ENCODE measurements around the gene GLTP.
"Not testable (repeated sequence)": the region's sequence is repeated elsewhere in the genome, so short reads cannot be mapped to it uniquely, and the experiment has no call there.

The GLTP gene

DNA sequence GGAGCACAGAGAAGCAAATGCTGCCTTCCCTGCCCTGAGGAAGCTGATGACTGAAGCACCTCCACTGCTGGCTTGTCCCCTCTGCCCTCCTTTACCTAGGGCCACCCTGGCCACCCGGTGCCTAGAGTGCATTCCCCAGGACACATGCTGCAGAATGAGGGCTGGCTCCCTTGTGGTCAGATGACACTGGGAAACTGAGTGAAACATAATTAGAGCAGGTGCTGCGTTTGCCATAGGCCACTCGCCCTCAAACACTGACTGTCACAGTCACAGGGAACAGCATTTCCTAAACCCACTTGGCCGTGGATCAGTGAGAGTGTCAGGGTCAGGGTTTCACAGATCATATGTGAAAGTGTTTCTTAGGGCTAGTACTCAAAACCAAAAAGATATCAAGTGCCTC, 35.7 kb upstream of the GLTP start:
- no peak for DNase-seq (ENCODE audit: low spot score in 2 of 2)
- H3K36me3 ChIP-seq (replicated peaks), result peaks cover 47% of the 10 kb centered on the region

DNA sequence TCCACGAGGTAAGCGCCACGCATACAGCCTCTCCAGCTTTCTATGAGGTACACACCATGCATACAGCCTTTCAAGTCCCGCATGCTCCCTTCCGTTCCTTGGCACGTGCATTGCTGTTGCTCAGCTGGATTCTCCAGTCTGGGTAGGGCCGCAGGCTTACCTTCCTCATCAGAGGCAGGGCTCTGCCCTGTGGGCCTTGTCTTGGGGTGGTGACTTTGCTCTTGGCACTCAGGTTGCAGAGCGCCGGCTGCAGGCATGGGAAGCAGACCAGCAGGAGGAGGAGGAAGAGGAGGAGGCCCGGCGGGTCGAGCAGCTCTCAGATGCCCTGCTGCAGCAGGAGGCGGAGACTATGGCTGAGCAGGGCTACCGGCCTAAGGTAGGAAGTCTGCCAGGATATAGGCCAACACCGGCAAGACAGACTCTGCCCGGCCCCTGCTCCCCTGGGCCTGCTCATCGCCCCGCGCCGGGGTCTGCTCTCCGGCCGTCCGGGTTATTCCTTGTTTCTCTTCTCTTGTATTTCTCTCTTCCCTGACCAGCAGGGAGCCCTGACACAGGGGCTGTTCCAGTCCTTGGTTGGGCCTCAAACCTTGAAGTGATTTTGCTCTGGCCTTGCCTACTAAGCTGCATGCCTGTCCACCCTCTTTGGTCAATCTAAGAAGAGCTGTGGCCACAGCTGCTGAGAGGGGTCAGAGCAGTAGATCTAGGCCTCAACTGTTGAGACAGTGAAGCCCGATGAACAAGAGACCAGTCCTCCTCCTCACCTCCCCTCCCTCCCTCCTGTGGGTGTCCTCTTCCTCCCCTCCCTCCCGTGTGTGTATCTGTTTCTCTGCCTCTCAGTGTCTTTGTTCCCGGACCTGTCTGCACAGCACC, 35.1 kb upstream of the GLTP start:
- no peaks in the 10 kb centered on the region for H3K27me3 ChIP-seq (ENCODE audit: low read depth)
- H3K4me3 ChIP-seq, result no peak overlapping the region
- no peaks in the 10 kb centered on the region for H3K4me1 ChIP-seq
- DNase-seq (ENCODE audit: low spot score in 2 of 2), result no peak
- peaks cover 47% of the 10 kb centered on the region for H3K36me3 ChIP-seq (replicated peaks)
- H3K9me3 ChIP-seq, result no peaks in the 10 kb centered on the region
- in situ Hi-C loops (cut with MboI; ENCODE audit: low sequenced_read_pairs), result no loop called here

More for the DNA sequence above, 35.7 kb upstream of the GLTP start:
- no peaks in the 10 kb centered on the region for H3K4me1 ChIP-seq
- no peaks in the 10 kb centered on the region for H3K9me3 ChIP-seq
- in situ Hi-C loops (cut with MboI; ENCODE audit: low sequenced_read_pairs), result no loop called here
- H3K4me3 ChIP-seq, result no peak overlapping the region
- no peaks in the 10 kb centered on the region for H3K27me3 ChIP-seq (ENCODE audit: low read depth)

DNA sequence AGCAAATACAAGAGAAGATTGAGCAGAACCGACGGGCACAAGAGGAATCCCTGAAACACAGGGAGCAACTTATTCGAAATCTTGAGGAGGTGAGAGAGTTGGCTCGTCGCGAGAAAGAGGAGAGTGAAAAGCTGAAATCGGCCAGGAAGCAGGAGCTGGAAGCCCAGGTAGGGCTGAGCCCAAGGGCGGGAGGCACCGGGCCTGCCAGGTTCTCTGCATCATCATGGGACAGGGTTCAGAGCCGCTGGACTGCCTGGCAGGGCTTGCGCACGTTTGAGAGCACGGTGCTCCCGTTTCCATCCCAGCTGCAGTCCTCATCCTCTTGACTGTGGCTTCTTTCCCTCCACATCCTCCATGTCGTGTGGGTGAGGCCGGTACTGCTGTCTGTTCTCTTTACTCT, 34.1 kb upstream of the GLTP start:
- no peaks in the 10 kb centered on the region for H3K27me3 ChIP-seq (ENCODE audit: low read depth)
- in situ Hi-C loops (cut with MboI; ENCODE audit: low sequenced_read_pairs), result no loop called here
- H3K4me3 ChIP-seq, result no peak overlapping the region
- no peaks in the 10 kb centered on the region for H3K9me3 ChIP-seq
- no peaks in the 10 kb centered on the region for H3K4me1 ChIP-seq
- no peak for DNase-seq (ENCODE audit: low spot score in 2 of 2)
- peaks cover 43% of the 10 kb centered on the region for H3K36me3 ChIP-seq (replicated peaks)

DNA sequence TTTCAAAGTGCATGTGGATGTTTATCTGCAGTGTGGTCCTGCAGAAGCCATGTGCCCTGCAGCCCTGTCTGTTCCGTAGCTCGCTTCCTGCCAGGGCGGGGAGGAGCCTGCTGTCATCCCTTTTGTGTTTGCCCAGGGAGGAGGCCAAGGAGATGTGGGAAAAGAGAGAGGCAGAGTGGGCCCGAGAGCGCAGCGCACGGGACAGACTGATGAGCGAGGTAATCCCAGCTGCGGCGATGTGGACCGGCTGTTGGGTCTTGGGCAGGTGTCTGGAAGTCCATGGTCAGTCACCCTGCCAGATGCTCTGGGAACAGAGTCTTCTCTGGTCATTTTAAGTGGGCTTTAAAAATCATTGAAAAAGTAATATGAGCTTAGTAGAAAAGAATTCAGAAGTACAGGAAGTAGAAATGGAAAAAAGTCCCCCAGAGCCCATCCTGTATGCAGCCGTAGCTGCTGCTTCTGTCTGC, 32.5 kb upstream of the GLTP start:
- no peak for DNase-seq (ENCODE audit: low spot score in 2 of 2)
- Histone ChIP-seq H3K4me3 (no peak overlapping the region), H3K27me3 (ENCODE audit: low read depth) (no peaks in the 10 kb centered on the region), H3K9me3 (no peaks in the 10 kb centered on the region), H3K4me1 (no peaks in the 10 kb centered on the region), H3K36me3 (replicated peaks) (peaks cover 49% of the 10 kb centered on the region)
- in situ Hi-C loops (cut with MboI; ENCODE audit: low sequenced_read_pairs), result no loop called here

DNA sequence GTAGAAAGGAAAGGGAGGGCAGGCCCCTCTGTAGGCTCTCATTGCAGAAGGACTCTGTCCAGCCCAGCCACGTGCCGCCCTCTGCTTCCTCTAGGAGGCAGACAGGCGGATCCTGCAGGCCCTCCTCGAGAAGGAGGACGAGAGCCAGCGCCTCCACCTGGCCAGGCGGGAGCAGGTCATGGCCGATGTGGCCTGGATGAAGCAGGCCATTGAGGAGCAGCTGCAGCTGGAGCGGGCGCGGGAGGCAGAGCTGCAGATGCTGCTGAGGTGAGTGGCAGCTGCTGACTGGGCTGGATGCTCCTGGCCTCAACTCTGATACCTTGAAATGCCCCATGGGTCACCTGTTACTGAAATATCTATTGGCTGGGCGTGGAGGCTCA, 30.6 kb upstream of the GLTP start:
- no peak overlapping the region for H3K4me3 ChIP-seq
- H3K36me3 ChIP-seq (replicated peaks), result peaks cover 58% of the 10 kb centered on the region
- no peaks in the 10 kb centered on the region for H3K9me3 ChIP-seq
- no peaks in the 10 kb centered on the region for H3K27me3 ChIP-seq (ENCODE audit: low read depth)
- peak; percentile 41 to 78 for DNase-seq (ENCODE audit: low spot score in 2 of 2)
- in situ Hi-C loops (cut with MboI; ENCODE audit: low sequenced_read_pairs), result no loop called here
- no peaks in the 10 kb centered on the region for H3K4me1 ChIP-seq

DNA sequence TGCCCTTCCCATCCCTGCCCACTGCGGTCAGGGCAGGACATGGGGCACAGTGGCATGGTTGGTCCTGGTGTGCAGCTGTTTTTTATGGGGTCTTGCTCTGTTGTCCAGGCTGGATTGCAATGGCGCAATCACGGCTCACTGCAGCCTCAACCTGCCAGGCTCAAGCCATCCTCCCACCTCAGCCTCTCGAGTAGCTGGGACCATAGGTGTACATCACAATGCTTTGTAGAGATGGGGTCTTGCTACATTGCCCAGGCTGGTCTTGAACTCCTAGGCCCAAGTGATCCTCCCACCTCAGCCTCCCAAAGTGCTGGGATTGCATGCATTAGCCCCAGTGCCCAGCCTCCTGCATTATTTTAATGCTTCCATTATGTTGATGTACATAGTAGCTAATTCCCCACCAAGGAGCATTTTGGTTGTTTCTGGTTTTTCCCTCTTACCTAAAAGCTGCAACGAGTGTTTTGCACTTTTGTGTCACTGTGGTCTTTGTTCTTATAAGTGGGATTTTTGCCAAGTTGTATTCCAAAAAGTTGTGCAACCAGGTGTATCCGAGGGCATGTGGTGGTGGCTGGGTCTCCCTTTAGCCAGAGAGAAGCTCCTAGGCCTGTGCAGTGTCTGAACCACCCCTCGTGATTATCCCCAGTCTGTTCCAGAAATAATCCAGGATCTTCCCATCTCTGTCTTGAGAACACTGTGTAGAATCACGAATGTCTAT, 30.1 kb upstream of the GLTP start:
- no peak for DNase-seq (ENCODE audit: low spot score in 2 of 2)
- Histone ChIP-seq H3K36me3 (replicated peaks) (peaks cover 55% of the 10 kb centered on the region), H3K9me3 (no peaks in the 10 kb centered on the region), H3K27me3 (ENCODE audit: low read depth) (no peaks in the 10 kb centered on the region), H3K4me3 (no peak overlapping the region), H3K4me1 (no peaks in the 10 kb centered on the region)
- in situ Hi-C loops (cut with MboI; ENCODE audit: low sequenced_read_pairs), result no loop called here

DNA sequence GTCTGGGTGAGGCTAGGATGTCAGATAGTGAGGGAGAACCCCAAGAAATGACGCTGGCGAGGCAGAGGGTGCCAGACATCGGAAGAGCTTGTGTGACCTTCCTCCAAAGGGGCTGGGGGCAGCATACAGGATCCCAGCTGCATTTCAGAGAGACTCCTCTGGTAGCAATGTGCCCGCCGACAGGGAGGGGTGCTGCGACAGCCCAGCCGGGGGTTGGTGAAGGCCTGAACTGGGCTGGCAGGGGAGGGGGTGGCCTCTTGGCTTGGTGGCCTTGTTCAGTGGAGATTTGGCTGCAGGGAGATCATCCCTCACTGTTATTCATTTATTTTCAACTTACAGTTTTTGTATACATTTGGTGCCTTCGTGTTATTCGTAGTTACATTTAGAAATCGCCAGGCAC, 25.0 kb upstream of the GLTP start:
- no peaks in the 10 kb centered on the region for H3K9me3 ChIP-seq
- no peaks in the 10 kb centered on the region for H3K27me3 ChIP-seq (ENCODE audit: low read depth)
- H3K4me3 ChIP-seq, result no peak overlapping the region
- H3K4me1 ChIP-seq, result peaks cover 12% of the 10 kb centered on the region
- DNase-seq (ENCODE audit: low spot score in 2 of 2), result no peak
- in situ Hi-C loops (cut with MboI; ENCODE audit: low sequenced_read_pairs), result no loop called here
- H3K36me3 ChIP-seq (replicated peaks), result peaks cover 56% of the 10 kb centered on the region

DNA sequence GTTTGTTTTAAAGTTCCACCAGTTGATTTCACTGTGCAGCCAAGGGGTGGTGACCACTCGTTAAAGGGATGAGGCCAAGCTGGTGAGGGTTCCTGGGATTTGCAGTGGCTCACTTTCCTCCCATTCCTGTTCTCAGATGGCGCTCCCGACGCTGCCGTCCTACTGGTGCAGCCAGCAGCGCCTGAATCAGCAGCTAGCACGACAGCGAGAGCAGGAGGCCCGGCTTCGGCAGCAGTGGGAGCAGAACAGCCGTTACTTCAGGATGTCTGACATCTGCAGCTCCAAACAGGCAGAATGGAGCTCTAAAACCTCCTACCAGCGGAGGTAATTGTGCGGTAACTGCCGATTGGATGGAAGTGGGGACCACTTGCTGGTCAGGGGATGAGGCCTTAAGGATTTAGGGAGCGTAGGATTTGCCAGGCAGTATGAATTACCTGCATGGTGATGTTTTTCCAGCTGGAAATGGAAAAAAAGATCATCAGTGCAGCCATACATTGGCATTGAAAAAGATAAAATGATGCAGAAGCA, 22.6 kb upstream of the GLTP start:
- DNase-seq (ENCODE audit: low spot score in 2 of 2), result no peak
- Histone ChIP-seq H3K4me3 (no peak overlapping the region), H3K27me3 (ENCODE audit: low read depth) (no peaks in the 10 kb centered on the region), H3K4me1 (peaks cover 18% of the 10 kb centered on the region), H3K9me3 (no peaks in the 10 kb centered on the region), H3K36me3 (replicated peaks) (peaks cover 47% of the 10 kb centered on the region)
- in situ Hi-C loops (cut with MboI; ENCODE audit: low sequenced_read_pairs), result no loop called here

DNA sequence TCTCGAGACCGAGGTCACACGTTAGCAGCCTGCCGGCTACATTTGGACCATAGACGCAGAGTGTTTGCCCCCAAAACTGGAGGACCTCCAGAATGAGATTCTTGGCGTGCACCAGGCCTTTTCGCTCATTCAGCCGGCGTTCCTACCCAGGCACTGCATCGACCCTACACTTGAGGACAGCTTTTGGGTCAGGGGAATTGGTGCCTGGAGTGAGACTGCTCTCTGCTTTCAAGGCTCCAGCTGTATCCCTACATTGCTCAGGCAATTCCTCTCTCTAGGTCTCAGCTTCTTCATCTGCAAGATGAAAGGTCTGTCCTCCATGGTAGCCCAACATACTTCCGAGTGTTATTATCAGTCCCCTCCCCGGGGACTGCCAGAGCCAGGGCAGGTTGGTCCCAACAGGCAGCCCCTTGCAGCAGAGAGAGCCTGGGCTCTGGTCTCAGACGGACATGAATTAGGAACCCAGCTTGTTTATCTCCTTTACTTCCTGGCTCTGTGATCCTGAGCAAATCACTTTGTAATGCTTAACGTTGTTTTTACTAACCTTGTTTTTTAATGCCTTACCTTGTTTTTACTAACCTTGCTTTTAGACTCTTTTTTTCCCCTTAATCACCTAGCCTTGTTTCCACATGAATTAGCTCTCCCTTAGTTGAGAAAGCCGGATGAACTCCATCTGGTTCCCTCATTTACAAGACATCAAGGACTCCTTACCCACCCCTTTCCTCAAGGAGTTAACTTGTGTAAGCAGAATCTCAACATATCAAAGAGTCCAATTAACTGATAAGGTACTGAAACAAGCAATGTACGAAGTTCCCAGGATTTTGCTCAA, 20.6 kb upstream of the GLTP start:
- Histone ChIP-seq H3K4me3 (peak overlapping the region; percentile 60), H3K27me3 (ENCODE audit: low read depth) (no peaks in the 10 kb centered on the region), H3K4me1 (peaks cover 18% of the 10 kb centered on the region), H3K9me3 (no peaks in the 10 kb centered on the region), H3K36me3 (replicated peaks) (peaks cover 28% of the 10 kb centered on the region)
- DNase-seq (ENCODE audit: low spot score in 2 of 2), result peak; percentile 29 to 50
- in situ Hi-C loops (cut with MboI; ENCODE audit: low sequenced_read_pairs), result no loop called here

DNA sequence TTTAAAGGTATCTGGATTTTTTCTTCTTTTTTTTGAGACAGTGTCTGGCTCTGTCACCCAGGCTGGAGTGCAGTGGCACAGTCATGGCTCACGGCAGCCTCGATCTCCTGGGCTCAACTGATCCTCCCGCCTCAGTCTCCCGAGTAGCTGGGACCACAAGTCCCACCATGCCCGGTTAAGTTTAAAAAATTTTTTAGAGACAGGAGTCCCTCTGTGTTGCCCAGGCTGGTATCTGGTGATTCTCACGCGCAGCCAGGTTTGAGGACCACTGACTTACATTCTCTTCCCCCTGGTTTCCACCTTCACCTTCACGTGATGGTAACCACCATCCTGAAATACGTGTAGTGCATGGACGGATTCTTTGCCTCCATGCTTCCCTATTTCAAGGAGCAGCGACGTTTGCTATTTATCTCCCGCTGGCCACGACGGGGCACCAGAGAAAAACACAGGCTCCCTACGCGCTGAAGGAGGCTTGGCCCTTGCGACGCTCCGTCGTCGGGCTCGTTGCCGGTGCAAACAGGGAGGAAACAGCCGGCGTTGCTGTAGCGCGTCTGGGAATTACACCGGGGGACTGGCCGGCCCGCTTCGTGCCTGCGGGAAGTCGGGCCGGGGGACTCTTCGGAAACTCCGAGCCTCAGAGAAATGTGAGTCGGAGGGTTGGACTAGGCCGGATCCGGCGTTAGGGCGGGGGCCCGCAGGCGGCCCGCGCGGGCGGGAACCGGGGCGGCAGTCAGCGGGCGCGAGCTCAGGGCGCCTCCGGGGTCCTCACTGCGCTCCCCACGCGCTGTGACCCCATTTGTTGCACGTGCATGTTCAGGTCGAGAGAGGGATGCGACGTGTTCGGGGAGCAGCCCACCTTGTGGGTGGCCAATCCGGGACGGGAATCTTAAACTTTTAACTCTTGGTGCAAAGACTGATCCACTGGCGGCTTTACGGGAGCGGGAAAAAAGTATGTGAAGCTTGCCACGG, 19.7 kb upstream of the GLTP start, which contains the start of gene TCHP:
Gene TCHP (plus strand): TSS at position 492 of the 969 bp plus-strand sequence. CDS start 2,753 bp downstream, outside the sequence.
- H3K4me3 ChIP-seq, result peak within 1 kb of the TSS; percentile 60
- no peaks in the 10 kb centered on the region for H3K9me3 ChIP-seq
- no peaks in the 10 kb centered on the region for H3K27me3 ChIP-seq (ENCODE audit: low read depth)
- H3K36me3 ChIP-seq (replicated peaks), result peaks cover 22% of the 10 kb centered on the region
- peaks cover 18% of the 10 kb centered on the region for H3K4me1 ChIP-seq
- in situ Hi-C loops (cut with MboI; ENCODE audit: low sequenced_read_pairs), result no loop called here
- DNase-seq (ENCODE audit: low spot score in 2 of 2), result peak; percentile 67 to 82

DNA sequence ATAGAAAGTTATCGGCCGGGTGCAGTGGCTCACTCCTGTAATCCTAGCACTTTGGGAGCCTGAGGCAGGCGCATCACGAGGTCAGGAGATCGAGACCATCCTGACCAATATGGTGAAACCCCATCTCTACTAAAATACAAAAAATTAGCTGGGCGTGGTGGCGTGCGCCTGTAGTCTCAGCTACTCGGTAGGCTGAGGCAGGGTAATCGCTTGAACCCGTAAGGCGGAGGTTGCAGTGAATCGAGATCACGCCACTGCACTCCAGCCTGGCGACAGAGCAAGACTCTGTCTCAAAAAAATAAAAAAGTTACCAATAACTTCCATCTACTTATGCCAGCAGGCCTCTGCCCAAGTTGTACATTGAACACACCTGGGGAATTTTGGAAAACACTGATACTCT, 19.0 kb upstream of the GLTP start:
- DNase-seq (ENCODE audit: low spot score in 2 of 2); H3K9me3 ChIP-seq; in situ Hi-C loops (cut with MboI; ENCODE audit: low sequenced_read_pairs); H3K27me3 ChIP-seq (ENCODE audit: low read depth): not testable (repeated sequence)
- Histone ChIP-seq H3K36me3 (replicated peaks) (peaks cover 15% of the 10 kb centered on the region), H3K4me1 (peaks cover 18% of the 10 kb centered on the region), H3K4me3 (peak overlapping the region; percentile 60; the same call in 1 of the 2 replicates)

DNA sequence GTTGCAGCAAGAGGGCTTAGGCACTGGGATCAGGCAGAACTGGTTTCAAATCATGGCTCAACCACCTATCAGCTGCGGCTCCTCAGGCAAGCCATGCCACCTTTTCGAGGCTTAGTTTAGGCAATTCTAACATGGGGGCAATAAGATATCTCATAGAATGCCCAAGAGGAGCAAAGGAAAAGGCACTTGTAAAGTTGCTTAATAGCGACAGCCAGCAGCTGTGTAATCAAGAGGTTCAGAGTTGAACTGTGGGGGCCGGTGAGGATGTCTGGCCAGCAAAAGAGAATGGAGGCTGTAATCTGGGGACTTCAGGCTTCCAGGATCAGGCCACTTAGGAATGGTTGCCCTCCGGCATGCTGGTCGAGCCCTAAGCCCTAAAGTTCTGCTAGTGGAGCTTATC, 16.7 kb upstream of the GLTP start:
- Histone ChIP-seq H3K9me3 (no peaks in the 10 kb centered on the region), H3K27me3 (ENCODE audit: low read depth) (no peaks in the 10 kb centered on the region), H3K4me1 (peaks cover 18% of the 10 kb centered on the region), H3K36me3 (replicated peaks) (no peaks in the 10 kb centered on the region), H3K4me3 (no peak overlapping the region)
- in situ Hi-C loops (cut with MboI; ENCODE audit: low sequenced_read_pairs), result no loop called here
- no peak for DNase-seq (ENCODE audit: low spot score in 2 of 2)
